Fibroblast of peridontal ligament (primary cell): ENCODE data around the gene RTN4IP1.

Source experiments
- DNase-seq: peaks from one replicate; pipeline ENCODE4 v3.0.0-alpha.2; 2010; ENCODE audit errors: extremely low read depth

RTN4IP1 gene

DNA sequence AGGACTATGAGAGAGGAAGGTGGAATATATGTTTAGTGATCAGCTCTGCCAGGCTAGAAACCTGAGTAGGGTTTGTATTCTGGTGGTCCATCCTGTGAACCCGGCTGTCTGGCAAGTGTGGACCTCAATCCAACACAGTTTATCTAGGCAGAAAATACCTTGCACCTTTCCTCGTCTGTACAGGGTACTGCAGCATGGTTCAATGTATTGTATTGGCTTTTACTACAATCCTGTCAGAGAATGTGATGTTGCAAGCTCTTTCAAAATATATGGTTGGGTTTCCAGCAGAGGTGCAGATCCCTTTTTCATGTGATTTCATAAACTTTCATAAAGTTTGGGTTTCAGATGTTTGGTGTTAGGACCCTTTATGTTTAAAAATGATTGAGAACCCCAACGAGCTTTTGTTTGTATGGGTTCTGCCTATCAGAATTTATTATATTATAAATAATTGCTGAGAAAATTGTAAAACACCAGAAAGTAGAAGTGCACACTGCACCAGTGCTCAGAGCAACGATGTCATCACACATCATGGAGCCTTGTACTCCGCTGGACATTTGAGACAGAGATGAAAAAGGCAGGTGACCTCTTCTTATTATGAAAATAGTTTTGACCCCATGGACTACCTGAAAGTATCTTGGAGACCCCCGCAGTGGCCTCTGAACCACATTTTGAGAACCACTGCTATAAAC, 106.6 kb downstream of the RTN4IP1 start:
- DNase-seq: no peak
